HG03108 (cell line): ENCODE results near the gene PPP3CA.

Experiments used
- ATAC-seq: cut with Tn5 transposase; IDR thresholded peaks from one replicate; pipeline ENCODE4 v1.9.1; 2021; ENCODE audit warnings: moderate library complexity; ENCODE audit not compliant: unreplicated experiment

PPP3CA gene

GRCh38 chr4:100977746-100978397, 369.5 kb downstream of the PPP3CA start:
- ATAC-seq, result no peak

GRCh38 chr4:100977274-100977673, 370.1 kb downstream of the PPP3CA start:
- ATAC-seq, result no peak
